GM19099 (cell line): ENCODE results near the gene FRMD4B.

ENCODE experiments used
- POLR2A ChIP-seq: IDR thresholded peaks from 3 replicates; pipeline ENCODE4 v1.6.1; 2011; ENCODE audit warnings: low read depth; ENCODE audit not compliant: insufficient read length; ENCODE audit errors: extremely low read depth

Gene FRMD4B

DNA sequence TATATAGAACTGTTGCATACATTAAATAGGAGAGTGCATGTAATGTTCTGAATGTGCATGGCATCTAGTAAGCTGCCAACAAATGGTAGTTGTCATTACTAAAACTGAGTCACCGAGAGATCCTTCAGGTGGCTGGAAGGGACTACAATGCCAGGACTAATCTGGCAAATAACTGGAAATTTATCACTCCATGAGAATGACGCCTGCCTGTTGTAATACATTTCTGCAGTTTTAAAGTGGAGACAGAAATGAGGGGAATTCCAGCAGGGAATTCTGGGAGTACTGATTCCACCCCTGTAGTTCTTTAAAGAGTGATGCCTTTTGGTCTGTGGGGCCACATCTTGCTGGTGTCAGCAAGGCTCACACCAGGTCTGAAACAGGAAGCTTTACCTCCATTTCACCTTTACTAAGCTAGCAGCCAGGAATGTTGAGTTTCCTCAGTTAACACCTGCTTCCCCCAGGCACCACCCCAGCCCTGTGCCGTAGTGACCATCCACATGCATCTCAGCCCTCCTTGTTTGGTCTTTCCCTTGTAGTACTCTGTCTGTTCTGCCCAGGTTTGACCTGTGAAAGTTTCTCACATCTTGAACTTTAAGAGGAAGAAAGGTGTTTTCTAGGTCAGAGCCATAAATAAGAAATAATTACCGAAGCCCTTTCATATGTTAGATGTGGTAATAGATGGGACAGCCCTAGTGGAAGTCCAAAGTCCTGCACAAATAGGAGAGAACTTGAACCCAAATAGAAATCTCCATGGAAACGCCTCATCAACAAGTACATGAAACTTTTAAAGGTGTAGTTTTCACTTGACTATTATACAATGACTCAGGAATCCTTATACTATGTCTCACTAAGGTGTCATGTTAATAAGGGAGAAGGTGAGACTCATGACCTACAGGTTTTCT is 206.8 kb downstream of the FRMD4B start:
- no peak for TF ChIP-seq POLR2A

DNA sequence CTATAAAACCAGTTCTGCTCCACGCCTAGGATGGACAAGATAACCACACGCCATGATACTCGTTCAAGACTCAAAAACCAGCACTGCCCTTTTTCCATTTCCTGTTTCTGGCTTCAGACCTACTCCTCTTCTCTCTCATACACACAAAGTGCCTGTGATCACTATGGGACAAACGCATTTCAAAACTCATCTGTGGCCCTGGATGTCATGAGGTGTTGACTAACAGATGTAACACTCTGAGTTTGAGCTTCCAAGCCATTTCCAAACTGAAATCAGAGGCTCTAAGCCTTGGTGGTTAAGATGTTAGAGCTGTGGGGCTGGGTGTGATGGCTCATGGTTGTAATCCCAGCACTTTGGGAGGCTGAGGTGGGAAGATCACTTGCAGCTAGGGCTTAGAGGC is 207.8 kb downstream of the FRMD4B start:
- no peak for TF ChIP-seq POLR2A

DNA sequence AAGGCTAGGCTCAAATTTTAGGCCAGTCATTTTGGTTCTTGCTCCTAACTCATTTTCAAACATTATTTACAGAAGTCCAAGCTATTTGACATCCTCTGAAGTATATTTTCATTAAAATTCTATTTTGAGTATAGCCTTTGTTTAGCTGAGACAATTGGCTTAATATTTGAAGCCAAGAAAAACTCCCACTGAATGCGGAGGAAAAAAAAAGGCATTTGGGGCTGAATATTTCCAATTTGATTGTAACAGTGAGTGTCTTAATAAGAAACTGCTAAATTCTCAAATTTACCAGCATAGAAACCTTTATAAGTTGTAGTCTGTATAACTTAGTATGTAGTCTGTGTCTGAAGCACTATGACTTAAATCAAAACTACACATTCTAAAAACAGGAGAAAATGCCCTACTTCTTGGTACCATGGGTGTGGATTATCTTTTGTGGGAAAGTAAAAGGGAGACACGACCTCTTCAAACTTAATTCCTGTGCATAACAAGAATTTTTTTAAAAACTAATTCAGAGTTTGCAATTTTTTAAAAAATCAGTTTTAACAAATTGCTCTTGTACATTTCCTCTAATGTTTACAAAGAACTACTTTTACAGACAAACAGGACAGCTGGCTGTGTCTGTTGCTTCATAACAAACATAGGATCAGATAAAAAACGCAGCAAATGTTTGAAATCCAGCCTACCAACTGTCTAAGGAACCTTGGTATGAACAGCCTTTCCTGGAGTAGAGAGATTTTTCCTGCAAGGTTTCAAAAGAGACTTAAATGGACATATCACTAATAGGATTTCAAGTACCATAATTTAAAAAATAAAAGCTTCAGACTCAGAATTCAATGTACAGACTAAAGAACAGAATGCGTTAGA is 210.8 kb downstream of the FRMD4B start:
- TF ChIP-seq POLR2A, result no peak

DNA sequence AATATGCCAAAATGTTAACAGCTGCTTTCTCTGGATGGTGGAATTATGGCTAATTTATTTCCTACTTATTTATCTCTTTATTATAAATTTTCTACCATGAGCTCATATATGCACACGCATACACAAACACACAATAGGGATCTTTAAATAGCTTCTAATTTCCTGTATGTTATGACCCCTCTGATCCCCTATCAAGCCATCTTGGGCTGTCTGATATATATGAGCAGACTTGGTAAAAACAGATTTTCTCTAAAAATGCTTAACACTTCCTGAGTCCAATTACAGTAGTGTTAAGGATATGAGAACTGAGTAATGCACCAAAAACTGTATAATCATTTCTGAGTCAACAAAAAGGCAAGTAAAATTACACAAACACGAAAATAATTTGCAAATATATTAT is 211.4 kb downstream of the FRMD4B start:
- TF ChIP-seq POLR2A, result no peak

DNA sequence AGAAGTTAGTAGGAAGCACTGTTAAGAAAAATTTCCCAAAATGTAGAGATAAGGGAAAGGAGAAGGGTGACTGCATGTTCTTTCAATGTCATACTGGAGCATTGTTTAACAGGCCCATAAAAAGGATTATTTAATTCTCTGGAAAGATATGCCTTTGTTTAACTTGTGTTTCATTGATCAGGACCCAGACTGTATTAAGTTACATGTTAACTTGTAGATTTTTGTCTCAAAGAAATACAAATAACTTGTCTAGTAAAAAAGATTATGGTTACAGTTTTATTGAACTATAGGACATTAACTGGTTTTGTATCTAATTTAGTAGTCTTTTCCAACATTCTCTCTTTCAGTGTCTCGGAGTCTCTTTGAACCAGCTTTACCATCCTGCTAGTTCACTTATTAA is 213.8 kb downstream of the FRMD4B start:
- no peak for TF ChIP-seq POLR2A

DNA sequence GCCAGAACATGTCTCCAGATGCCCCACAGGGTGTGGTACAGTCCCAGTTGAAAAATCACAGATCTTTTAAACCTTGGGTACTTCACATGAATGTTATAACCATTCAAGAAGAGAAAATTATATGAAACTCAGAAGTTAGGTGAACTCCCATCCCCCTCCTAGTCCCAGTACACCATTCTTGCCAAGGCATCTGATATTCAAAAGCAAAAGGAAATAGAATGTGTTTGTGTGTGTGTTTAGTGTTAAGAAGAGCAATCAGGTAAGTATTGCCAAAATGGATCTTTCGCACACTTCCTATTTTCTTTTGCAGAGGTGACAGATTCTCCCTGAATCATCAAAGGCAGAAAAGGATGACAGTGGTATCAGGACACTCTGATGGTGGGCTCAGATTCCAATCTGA is 219.4 kb downstream of the FRMD4B start:
- TF ChIP-seq POLR2A, result no peak

DNA sequence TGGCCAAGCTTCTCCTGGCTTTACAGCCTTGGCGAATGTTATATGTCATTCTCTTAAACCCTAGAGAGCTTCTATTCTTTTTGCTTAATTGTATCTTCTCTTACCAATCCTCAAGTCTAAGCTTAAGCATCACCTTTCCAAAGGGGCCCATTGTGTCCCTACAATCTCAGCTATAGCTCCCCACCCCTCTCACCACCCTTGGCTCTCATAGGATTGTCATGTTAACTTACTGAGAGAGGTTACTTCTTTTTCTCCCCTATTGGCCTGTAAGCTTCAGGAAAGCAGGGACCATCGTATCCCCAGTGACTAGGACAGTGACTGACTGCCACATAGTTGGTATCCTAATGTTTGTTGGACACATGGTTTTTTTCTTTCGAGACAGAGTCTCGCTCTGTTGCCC is 220.1 kb downstream of the FRMD4B start:
- no peak for TF ChIP-seq POLR2A

DNA sequence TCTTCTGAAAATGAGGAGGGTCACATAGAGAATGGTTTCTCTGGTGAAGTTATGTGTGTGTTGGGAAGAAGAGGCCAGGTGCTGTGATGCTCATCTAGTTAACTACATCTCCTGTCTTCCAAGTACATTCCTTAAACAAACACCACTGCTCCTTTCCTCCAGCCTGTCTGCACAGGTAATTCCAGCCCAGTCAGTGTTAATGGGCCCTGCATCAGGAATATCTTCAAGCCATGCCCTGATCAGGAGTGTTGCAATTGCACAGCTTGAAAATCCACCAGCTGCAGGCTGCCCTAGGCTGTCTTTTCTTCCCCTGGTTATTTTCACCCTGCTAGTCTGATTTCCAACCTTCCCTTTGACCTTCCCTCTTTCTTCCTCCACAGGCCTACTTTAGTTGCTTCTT is 221.6 kb downstream of the FRMD4B start:
- no peak for TF ChIP-seq POLR2A

DNA sequence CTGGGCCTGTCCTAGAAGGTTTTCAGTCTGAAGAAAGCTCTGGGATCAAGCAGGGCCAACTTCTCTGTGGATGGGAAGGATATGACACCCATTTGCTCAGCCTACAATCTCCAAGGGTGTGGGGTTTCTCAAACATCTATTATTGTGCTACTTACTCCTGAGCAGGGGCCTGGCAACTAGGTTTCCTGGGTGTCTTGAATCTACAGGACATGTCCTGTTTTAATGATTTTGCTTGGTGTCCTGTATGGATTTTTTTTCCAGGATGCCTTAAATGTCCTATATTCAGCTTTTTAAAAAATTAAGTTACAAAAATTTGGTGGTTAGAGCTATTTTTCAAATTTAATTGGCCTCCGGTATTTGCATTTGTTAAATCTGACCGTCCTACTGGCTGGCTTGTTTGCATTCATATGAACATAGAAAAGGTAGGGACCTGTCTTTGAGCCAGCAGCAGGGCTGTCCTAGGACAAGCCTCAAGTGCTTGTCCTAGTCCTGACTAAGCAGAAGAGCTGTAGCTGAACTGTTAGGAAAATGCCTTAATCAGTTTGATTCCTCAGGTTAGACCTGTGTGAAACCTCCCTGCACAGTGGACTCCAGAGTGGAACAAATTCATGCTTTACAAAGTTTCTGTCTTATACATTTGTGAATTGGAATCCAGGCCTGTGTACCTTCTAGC is 223.4 kb downstream of the FRMD4B start:
- TF ChIP-seq POLR2A, result no peak

DNA sequence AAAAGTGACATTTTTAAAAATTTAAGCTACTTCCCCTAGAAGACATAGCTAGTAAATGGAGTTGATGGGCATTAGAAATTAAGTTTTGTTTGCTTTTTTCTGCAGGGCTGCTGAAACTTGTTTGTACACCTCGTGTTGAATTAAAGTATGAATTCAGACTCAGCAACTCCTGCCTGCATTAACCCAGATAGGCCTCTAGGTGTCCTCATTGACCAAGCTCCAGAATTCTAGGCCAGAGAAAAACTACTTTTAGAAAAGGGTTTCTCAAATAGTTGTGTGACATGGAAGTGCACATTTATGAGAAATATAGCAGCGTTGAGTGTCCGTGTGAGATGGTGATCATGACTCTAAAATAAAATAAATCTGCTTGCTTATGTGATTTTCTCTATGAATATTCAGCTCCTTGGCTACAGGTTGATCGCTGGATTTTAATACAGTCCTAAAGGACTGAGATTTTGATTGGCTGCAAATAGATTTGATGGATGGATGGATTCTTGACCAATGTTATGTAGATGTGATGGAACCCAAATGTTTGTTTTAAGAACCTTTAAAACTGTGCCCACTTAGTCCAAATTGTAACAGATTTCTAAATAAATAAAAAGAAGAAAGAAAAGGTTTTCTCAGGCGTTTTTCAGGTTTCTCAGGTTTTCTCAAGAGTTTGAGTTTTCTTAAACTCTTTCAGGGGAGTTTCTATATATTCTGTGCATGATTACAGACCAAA is 224.1 kb downstream of the FRMD4B start:
- TF ChIP-seq POLR2A, result no peak

DNA sequence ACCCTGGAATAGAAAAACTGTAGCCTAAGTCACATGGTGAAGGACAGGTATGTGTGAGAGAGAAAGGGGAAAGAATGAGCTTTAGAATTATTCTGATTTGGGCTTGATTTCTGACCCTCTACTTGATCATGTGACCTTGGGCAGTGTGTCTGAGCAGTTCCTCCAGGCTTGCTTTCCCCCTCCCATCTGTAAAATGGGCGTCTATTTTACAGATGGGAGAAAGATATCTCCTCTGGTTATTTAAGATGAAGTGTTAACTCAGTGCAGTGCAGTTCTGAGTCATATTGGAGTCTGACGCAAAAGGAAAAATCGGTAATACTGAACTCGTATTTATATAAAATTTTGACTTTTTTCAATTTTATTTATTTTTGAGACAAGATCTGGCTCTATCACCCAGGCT is 225.4 kb downstream of the FRMD4B start:
- no peak for TF ChIP-seq POLR2A

DNA sequence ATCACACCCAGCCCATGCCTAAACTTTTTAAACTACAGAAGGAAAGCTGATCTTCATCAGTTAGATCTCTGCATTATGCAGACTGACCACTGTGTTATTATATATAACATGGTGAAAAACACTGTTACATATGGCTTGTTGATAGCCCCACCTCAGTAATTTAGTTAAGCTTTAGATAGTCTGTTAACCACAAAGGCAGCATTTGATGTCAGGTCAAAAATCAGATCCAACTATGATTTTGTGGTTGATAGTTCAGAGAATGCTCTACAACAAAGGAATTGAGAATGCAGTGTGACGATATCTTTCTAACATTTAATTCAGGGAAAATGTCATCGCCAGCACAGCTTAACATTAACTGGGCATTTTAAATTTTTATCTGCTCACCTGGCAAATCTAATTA is 225.8 kb downstream of the FRMD4B start:
- no peak for TF ChIP-seq POLR2A

DNA sequence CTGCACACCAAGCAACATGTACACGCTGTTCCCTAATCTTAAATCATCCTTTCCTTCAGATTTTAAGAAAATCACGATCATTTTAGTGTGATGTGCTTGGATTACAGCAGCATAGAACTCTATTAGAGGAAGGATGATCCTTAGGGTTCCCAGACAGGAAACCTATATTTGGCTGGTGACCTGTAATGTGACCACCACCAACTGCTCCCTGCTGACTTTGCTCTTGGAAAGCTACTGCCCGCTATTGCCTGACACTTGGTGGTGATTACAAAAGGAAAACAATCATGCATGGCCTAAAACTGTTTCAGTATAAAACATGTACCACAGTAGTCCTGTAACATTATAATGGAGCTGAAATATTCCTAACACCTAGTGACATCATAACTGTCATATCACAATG is 236.3 kb downstream of the FRMD4B start:
- TF ChIP-seq POLR2A, result no peak

DNA sequence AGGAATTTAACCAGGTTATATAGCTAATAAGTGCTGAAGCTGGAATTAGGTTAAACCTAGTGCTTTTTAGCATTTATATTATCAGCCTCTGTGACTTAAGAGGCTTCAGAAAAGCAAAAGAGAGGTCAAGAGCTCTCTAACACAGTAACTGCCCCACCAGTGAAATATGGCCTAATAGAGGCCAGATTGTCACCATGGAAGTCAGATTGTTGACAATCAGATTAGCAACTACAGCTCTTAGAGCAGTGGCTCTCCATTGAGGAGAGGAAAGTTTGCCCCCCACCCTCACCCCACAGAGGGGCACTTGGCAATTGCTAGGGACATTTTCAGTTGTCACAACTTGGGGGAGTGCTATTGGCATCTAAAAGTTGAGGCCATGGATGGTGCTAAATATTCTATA is 240.2 kb downstream of the FRMD4B start:
- TF ChIP-seq POLR2A, result no peak

DNA sequence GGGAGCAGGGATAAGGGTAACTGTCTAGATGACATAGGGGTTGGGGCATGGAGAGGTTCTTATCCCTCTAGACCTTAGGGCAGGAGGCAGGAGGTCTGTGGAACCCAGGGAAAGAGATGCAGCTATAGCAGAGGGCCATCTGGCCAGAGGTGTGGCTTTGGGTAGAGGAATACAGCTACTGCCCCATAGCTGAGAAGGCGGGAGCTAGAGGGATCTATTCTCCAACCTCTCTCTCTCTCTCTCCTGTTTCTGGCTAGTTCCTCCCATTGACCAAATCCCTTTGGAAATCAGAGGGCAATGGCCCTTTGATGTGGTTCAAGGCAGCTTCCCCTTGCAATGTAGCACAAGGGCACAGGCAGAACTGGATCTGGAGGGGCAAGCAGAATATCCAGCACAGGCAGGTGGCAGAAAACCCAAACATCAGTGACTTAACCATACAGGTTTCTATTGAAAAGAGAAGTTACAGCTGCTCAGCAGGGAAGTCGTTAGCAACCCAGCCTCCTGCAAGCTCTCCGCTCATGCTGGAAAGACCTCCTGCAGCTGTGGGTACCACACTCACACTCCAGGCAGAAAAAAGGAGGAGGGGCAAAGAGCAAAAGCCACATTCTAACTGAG is 241.2 kb downstream of the FRMD4B start:
- no peak for TF ChIP-seq POLR2A

DNA sequence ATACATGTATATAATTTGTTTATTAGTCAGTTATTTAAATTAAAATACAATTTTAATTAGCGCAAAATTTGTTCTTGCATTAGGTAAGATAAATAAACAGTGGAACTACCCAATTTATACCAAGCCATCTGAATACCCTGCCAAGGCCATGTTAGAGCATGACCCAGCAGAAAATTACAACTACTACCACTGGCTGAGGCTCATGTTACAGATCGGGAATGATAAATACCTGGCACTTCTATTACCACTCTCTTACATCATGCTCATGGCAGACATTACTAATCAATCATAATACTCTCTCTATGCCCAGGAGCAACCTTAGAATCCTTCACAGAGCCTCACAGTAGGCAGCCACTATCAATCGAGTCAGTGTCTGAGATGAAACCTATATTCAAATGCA is 242.3 kb downstream of the FRMD4B start:
- TF ChIP-seq POLR2A, result no peak
